ENCODE data around the gene NDUFB11.

NDUFB11 gene

DNA sequence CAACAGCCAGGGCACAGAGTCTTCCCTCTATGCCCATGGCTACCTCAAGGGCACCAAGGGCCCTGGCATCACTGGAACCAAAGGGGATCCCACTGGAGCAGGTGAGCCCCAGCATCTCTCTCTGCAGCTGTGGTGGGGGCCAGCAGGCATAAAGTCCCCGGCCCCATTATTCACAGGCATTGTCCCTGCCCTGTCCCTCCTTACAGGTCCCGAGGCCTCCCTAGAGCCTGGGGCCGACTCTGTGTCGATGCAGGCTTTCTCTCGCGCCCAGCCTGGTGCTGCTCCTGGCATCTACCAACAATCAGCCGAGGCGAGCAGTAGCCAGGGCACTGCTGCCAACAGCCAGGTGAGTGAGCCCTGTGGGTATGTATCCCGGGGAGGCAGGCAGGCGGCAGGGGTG is 36.8 kb upstream of the NDUFB11 start:
- TF ChIP-seq ZNF565 (CRISPR knock-in tag; conservative IDR thresholded peaks at IDR 0.05; ENCODE audit: low read depth), result no peak
- no peak for ATAC-seq

DNA sequence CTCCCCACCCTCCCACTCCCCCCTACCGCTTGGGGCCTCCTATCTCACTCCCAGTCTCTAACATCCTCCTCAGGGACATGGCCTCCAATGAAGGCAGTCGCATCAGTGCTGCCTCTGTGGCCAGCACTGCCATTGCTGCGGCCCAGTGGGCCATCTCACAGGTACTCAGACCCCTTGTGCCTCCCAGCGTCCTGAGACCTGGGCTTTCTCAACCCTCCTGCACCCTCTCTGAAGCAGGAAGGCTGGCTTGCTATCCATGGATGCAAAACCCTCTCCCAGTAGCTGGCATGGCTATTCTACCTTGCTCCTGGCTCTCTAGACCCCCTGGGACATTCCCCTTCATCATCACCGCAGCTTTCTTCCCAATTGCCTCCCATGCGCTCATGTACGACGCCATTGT is 35.8 kb upstream of the NDUFB11 start:
- TF ChIP-seq PPARA (CRISPR knock-in tag; IDR thresholded peaks at IDR 0.05; ENCODE audit: borderline replicate concordance) (no peak), ZC3H10 (CRISPR knock-in tag; IDR thresholded peaks at IDR 0.05) (no peak), ZNF565 (CRISPR knock-in tag; conservative IDR thresholded peaks at IDR 0.05; ENCODE audit: low read depth) (no peak), OSR1 (CRISPR knock-in tag; IDR thresholded peaks at IDR 0.05) (no peak), ISL1 (CRISPR knock-in tag; IDR thresholded peaks at IDR 0.05) (no peak), ZNF70 (CRISPR knock-in tag; IDR thresholded peaks at IDR 0.05) (no peak), PATZ1 (CRISPR knock-in tag; IDR thresholded peaks at IDR 0.05; ENCODE audit: borderline replicate concordance) (no peak), BACH2 (CRISPR knock-in tag; IDR thresholded peaks at IDR 0.05; ENCODE audit: borderline replicate concordance) (no peak), CSDC2 (CRISPR knock-in tag; IDR thresholded peaks at IDR 0.05) (no peak), ESRRG (CRISPR knock-in tag; IDR thresholded peaks at IDR 0.05) (no peak), TOX (CRISPR knock-in tag; IDR thresholded peaks at IDR 0.05; ENCODE audit: borderline replicate concordance) (no peak), ARNTL (CRISPR knock-in tag; IDR thresholded peaks at IDR 0.05; ENCODE audit: borderline replicate concordance, low read depth) (no peak), ZFP30 (CRISPR knock-in tag; IDR thresholded peaks at IDR 0.05) (no peak), TCF4 (CRISPR knock-in tag; IDR thresholded peaks at IDR 0.05; ENCODE audit: borderline replicate concordance) (no peak), ZNF8 (CRISPR knock-in tag; IDR thresholded peaks at IDR 0.05) (no peak), SNAI2 (CRISPR knock-in tag; IDR thresholded peaks at IDR 0.05) (no peak)
- TF ChIP-seq, protein P1, sequence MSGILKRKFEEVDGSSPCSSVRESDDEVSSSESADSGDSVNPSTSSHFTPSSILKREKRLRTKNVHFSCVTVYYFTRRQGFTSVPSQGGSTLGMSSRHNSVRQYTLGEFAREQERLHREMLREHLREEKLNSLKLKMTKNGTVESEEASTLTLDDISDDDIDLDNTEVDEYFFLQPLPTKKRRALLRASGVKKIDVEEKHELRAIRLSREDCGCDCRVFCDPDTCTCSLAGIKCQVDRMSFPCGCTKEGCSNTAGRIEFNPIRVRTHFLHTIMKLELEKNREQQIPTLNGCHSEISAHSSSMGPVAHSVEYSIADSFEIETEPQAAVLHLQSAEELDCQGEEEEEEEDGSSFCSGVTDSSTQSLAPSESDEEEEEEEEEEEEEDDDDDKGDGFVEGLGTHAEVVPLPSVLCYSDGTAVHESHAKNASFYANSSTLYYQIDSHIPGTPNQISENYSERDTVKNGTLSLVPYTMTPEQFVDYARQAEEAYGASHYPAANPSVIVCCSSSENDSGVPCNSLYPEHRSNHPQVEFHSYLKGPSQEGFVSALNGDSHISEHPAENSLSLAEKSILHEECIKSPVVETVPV (CRISPR knock-in tag; IDR thresholded peaks at IDR 0.05), result no peak
- TF ChIP-seq, protein P2, sequence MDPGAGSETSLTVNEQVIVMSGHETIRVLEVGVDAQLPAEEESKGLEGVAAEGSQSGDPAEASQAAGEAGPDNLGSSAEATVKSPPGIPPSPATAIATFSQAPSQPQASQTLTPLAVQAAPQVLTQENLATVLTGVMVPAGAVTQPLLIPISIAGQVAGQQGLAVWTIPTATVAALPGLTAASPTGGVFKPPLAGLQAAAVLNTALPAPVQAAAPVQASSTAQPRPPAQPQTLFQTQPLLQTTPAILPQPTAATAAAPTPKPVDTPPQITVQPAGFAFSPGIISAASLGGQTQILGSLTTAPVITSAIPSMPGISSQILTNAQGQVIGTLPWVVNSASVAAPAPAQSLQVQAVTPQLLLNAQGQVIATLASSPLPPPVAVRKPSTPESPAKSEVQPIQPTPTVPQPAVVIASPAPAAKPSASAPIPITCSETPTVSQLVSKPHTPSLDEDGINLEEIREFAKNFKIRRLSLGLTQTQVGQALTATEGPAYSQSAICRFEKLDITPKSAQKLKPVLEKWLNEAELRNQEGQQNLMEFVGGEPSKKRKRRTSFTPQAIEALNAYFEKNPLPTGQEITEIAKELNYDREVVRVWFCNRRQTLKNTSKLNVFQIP (CRISPR knock-in tag; IDR thresholded peaks at IDR 0.05; ENCODE audit: borderline replicate concordance, low read depth), result no peak
- TF ChIP-seq, protein P3, sequence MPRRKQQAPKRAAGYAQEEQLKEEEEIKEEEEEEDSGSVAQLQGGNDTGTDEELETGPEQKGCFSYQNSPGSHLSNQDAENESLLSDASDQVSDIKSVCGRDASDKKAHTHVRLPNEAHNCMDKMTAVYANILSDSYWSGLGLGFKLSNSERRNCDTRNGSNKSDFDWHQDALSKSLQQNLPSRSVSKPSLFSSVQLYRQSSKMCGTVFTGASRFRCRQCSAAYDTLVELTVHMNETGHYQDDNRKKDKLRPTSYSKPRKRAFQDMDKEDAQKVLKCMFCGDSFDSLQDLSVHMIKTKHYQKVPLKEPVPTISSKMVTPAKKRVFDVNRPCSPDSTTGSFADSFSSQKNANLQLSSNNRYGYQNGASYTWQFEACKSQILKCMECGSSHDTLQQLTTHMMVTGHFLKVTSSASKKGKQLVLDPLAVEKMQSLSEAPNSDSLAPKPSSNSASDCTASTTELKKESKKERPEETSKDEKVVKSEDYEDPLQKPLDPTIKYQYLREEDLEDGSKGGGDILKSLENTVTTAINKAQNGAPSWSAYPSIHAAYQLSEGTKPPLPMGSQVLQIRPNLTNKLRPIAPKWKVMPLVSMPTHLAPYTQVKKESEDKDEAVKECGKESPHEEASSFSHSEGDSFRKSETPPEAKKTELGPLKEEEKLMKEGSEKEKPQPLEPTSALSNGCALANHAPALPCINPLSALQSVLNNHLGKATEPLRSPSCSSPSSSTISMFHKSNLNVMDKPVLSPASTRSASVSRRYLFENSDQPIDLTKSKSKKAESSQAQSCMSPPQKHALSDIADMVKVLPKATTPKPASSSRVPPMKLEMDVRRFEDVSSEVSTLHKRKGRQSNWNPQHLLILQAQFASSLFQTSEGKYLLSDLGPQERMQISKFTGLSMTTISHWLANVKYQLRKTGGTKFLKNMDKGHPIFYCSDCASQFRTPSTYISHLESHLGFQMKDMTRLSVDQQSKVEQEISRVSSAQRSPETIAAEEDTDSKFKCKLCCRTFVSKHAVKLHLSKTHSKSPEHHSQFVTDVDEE (CRISPR knock-in tag; IDR thresholded peaks at IDR 0.05), result no peak
- TF ChIP-seq, protein P4, sequence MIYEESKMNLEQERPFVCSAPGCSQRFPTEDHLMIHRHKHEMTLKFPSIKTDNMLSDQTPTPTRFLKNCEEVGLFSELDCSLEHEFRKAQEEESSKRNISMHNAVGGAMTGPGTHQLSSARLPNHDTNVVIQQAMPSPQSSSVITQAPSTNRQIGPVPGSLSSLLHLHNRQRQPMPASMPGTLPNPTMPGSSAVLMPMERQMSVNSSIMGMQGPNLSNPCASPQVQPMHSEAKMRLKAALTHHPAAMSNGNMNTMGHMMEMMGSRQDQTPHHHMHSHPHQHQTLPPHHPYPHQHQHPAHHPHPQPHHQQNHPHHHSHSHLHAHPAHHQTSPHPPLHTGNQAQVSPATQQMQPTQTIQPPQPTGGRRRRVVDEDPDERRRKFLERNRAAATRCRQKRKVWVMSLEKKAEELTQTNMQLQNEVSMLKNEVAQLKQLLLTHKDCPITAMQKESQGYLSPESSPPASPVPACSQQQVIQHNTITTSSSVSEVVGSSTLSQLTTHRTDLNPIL (CRISPR knock-in tag; IDR thresholded peaks at IDR 0.05; ENCODE audit: low read depth), result no peak
- ATAC-seq, result no peak

GRCh38 chrX:47179928-47180255 is 35.4 kb upstream of the NDUFB11 start:
- ATAC-seq, result no peak
- TF ChIP-seq OSR1 (CRISPR knock-in tag; IDR thresholded peaks at IDR 0.05), result no peak
- no peak for TF ChIP-seq TCF4 (CRISPR knock-in tag; IDR thresholded peaks at IDR 0.05; ENCODE audit: borderline replicate concordance)
- TF ChIP-seq TOX (CRISPR knock-in tag; IDR thresholded peaks at IDR 0.05; ENCODE audit: borderline replicate concordance), result no peak
- TF ChIP-seq, protein P3 (CRISPR knock-in tag; IDR thresholded peaks at IDR 0.05), result no peak
- TF ChIP-seq CSDC2 (CRISPR knock-in tag; IDR thresholded peaks at IDR 0.05), result no peak
- no peak for TF ChIP-seq ZNF70 (CRISPR knock-in tag; IDR thresholded peaks at IDR 0.05)
- no peak for TF ChIP-seq PPARA (CRISPR knock-in tag; IDR thresholded peaks at IDR 0.05; ENCODE audit: borderline replicate concordance)
- TF ChIP-seq BACH2 (CRISPR knock-in tag; IDR thresholded peaks at IDR 0.05; ENCODE audit: borderline replicate concordance), result no peak

Data from SK-N-SH treated with all-trans-retinoic acid at 6 μM for 48 hours (cell line).